H9 (cell line): ENCODE measurements around the gene ROR1. TPM values are rescaled to one million over a fixed set of nuclear protein-coding genes. Genes with fewer than 3 reads are reported as not detected.

ENCODE experiments used
- DNase-seq: peaks from one replicate; pipeline ENCODE4 v3.0.0-alpha.2; 2017
- H2AFZ ChIP-seq: one replicate; pipeline ENCODE4 v1.6.1; 2013; ENCODE audit warnings: mild to moderate bottlenecking, low read length, control low read depth, moderate library complexity
- H2AK5ac ChIP-seq: 2 replicates; pipeline ENCODE4 v1.6.1; 2013; ENCODE audit warnings: low read length, control low read depth, mixed read lengths; ENCODE audit not compliant: insufficient read length
- H2BK120ac ChIP-seq: one replicate; pipeline ENCODE4 v1.6.1; 2013; ENCODE audit warnings: low read depth, mild to moderate bottlenecking, low read length, control low read depth, inconsistent platforms; ENCODE audit not compliant: poor library complexity, severe bottlenecking
- H2BK12ac ChIP-seq: 2 replicates; pipeline ENCODE4 v1.6.1; 2013; ENCODE audit warnings: low read length, control low read depth, mixed read lengths, low read depth; ENCODE audit not compliant: insufficient read length
- H2BK15ac ChIP-seq: 2 replicates; pipeline ENCODE4 v1.6.1; 2013; ENCODE audit warnings: low read depth, low read length, control low read depth
- H2BK20ac ChIP-seq: one replicate; pipeline ENCODE4 v1.6.1; 2013; ENCODE audit warnings: low read depth, mild to moderate bottlenecking, low read length, control low read depth, inconsistent platforms; ENCODE audit not compliant: poor library complexity, severe bottlenecking
- H2BK5ac ChIP-seq: 2 replicates; pipeline ENCODE4 v1.6.1; 2013; ENCODE audit warnings: low read length, control low read depth, mixed read lengths; ENCODE audit not compliant: insufficient read length
- H3K14ac ChIP-seq: 2 replicates; pipeline ENCODE4 v1.6.1; 2013; ENCODE audit warnings: low read length, control low read depth; ENCODE audit not compliant: insufficient read depth
- H3K18ac ChIP-seq: 2 replicates; pipeline ENCODE4 v1.6.1; 2013; ENCODE audit warnings: low read depth, mild to moderate bottlenecking, mixed read lengths, low read length, control low read depth; ENCODE audit not compliant: insufficient read length
- H3K23ac ChIP-seq: 2 replicates; pipeline ENCODE4 v1.6.1; 2013; ENCODE audit warnings: low read length, control low read depth, mixed read lengths, low read depth; ENCODE audit not compliant: insufficient read length
- H3K23me2 ChIP-seq: 2 replicates; pipeline ENCODE4 v1.6.1; 2013; ENCODE audit warnings: low read depth, mild to moderate bottlenecking, mixed read lengths, low read length, control low read depth; ENCODE audit not compliant: insufficient read length, poor library complexity, severe bottlenecking
- H3K27ac ChIP-seq: 2 replicates; pipeline ENCODE4 v1.5.1; 2013; ENCODE audit warnings: low read length, control low read depth, mixed read lengths, low read depth; ENCODE audit not compliant: insufficient read length
- H3K27me3 ChIP-seq: 2 replicates; pipeline ENCODE4 v1.6.1; 2013; ENCODE audit warnings: low read length, control low read depth, inconsistent platforms; ENCODE audit not compliant: insufficient read depth
- H3K4ac ChIP-seq: 2 replicates; pipeline ENCODE4 v1.6.1; 2013; ENCODE audit warnings: low read depth, mild to moderate bottlenecking, control low read depth, inconsistent platforms, low read length, moderate library complexity
- H3K4me1 ChIP-seq: 2 replicates; pipeline ENCODE4 v1.6.1; 2013; ENCODE audit warnings: low read length, control low read depth, inconsistent platforms; ENCODE audit not compliant: insufficient read depth
- H3K4me2 ChIP-seq: 2 replicates; pipeline ENCODE4 v1.6.1; 2013; ENCODE audit warnings: low read length, control low read depth, mixed read lengths; ENCODE audit not compliant: insufficient read length, insufficient read depth
- H3K56ac ChIP-seq: 2 replicates; pipeline ENCODE4 v1.6.1; 2013; ENCODE audit warnings: low read depth, mild to moderate bottlenecking, mixed read lengths, low read length, control low read depth; ENCODE audit not compliant: insufficient read length
- H3K79me1 ChIP-seq: 2 replicates; pipeline ENCODE4 v1.6.1; 2013; ENCODE audit warnings: low read depth, mild to moderate bottlenecking, moderate library complexity, low read length, control low read depth, inconsistent platforms; ENCODE audit not compliant: insufficient read depth, poor library complexity, severe bottlenecking
- H3K79me2 ChIP-seq: 2 replicates; pipeline ENCODE4 v1.6.1; 2013; ENCODE audit warnings: low read length, control low read depth, inconsistent platforms; ENCODE audit not compliant: insufficient read depth
- H3K9ac ChIP-seq: 2 replicates; pipeline ENCODE4 v1.6.1; 2013; ENCODE audit warnings: low read length, control low read depth, mixed read lengths; ENCODE audit not compliant: insufficient read length; ENCODE audit errors: extremely low read depth
- H3K9me3 ChIP-seq: one replicate; pipeline ENCODE4 v1.6.1; 2013; ENCODE audit warnings: low read depth, low read length, inconsistent platforms; ENCODE audit not compliant: control insufficient read depth
- H3T11ph ChIP-seq: one replicate; pipeline ENCODE4 v1.6.1; 2013; ENCODE audit warnings: mild to moderate bottlenecking, low read length, control low read depth, inconsistent platforms
- H4K20me1 ChIP-seq: one replicate; pipeline ENCODE4 v1.6.1; 2013; ENCODE audit not compliant: control insufficient read depth, insufficient read length, insufficient read depth
- H4K5ac ChIP-seq: 2 replicates; pipeline ENCODE4 v1.6.1; 2013; ENCODE audit warnings: low read depth, mild to moderate bottlenecking, mixed read lengths, low read length, control low read depth; ENCODE audit not compliant: insufficient read length
- H4K8ac ChIP-seq: replicated peaks from 2 replicates; pipeline ENCODE4 v1.6.1; 2013; ENCODE audit warnings: low read length, control low read depth, mixed read lengths, low read depth; ENCODE audit not compliant: insufficient read length
- H4K91ac ChIP-seq: 2 replicates; pipeline ENCODE4 v1.6.1; 2013; ENCODE audit warnings: low read depth, mild to moderate bottlenecking, moderate library complexity, mixed read lengths, low read length, control low read depth; ENCODE audit not compliant: insufficient read length
- H3K27ac Mint-ChIP-seq, 3 experiments: 2 replicates in 2 of 3; 3 replicates in 1 of 3; pipeline ENCODE4 v1.8.0; 2020 to 2021; ENCODE audit warnings: mixed read lengths in 3 of 3, mild to moderate bottlenecking in 1 of 3, moderate library complexity in 1 of 3
- H3K27me3 Mint-ChIP-seq: 2 replicates; pipeline ENCODE4 v1.8.0; 2021; ENCODE audit warnings: low read depth, mild to moderate bottlenecking, moderate library complexity, mixed read lengths
- H3K36me3 Mint-ChIP-seq, 3 experiments: 2 replicates in 2 of 3; 3 replicates in 1 of 3; pipeline ENCODE4 v1.8.0; 2020 to 2021; ENCODE audit warnings: low read depth in 3 of 3, mixed read lengths in 3 of 3; ENCODE audit not compliant: insufficient read depth in 1 of 3
- H3K4me1 Mint-ChIP-seq, 2 experiments: 2 replicates each; pipeline ENCODE4 v1.8.0; 2020; ENCODE audit warnings: mixed read lengths in 2 of 2
- H3K4me3 Mint-ChIP-seq, 2 experiments: 2 replicates in 1 of 2; 3 replicates in 1 of 2; pipeline ENCODE4 v1.8.0; 2020 to 2021; ENCODE audit warnings: mild to moderate bottlenecking in 2 of 2, mixed read lengths in 2 of 2, moderate library complexity in 1 of 2
- H3K9me3 Mint-ChIP-seq, 2 experiments: 2 replicates in 1 of 2; 3 replicates in 1 of 2; pipeline ENCODE4 v1.8.0; 2020; ENCODE audit warnings: mild to moderate bottlenecking in 2 of 2, mixed read lengths in 2 of 2, moderate library complexity in 1 of 2
- CTCF ChIP-seq: fragments of 200-600 bp; sonication (generic); conservative IDR thresholded peaks from 3 replicates; pipeline ENCODE4 v1.8.0; 2021; ENCODE audit warnings: antibody characterized with exemption, mild to moderate bottlenecking
- WGBS: extraction: QIAGEN DNeasy Blood & Tissue Kit; methylation state at CpG from one replicate; pipeline ENCODE4 v1.1.7; 2013; ENCODE audit warnings: missing lambda C conversion rate, low lambda C conversion rate, mixed read lengths; ENCODE audit not compliant: insufficient read length; ENCODE audit errors: extremely low coverage; 5-methylcytosine and 5-hydroxymethylcytosine counted together
- total RNA-seq: library from RNA; stranded (reverse); gene quantifications from 2 replicates; pipeline ENCODE4 v1.2.1, GENCODE V29; 2021

Gene ROR1
- total RNA-seq, 1 experiment from 2014 or later = 75.9 TPM

GRCh38 chr1:64095832-64096231 lies 322.0 kb downstream of the ROR1 start:
- Histone ChIP-seq H3T11ph (no peak overlapping the region), H4K91ac (no peak overlapping the region), H3K4ac (no peak overlapping the region), H3K23me2 (no peaks in the 10 kb centered on the region), H3K23ac (no peak overlapping the region), H2AFZ (no peak overlapping the region), H3K79me1 (no peaks in the 10 kb centered on the region), H4K5ac (no peak overlapping the region), H3K9ac (no peak overlapping the region), H3K79me2 (no peaks in the 10 kb centered on the region; the same call in 1 of the 2 replicates), H2BK12ac (no peak overlapping the region), H2AK5ac (no peak overlapping the region), H2BK5ac (no peak overlapping the region), H3K27ac (no peak overlapping the region), H4K8ac (no peak overlapping the region), H3K56ac (no peak overlapping the region), H3K27me3 (no peaks in the 10 kb centered on the region), H3K18ac (no peak overlapping the region), H3K14ac (no peak overlapping the region), H2BK20ac (no peak overlapping the region), H4K20me1 (no peaks in the 10 kb centered on the region), H2BK15ac (no peak overlapping the region), H2BK120ac (no peak overlapping the region), H3K4me1 (peaks cover 9% of the 10 kb centered on the region; the same call in 1 of the 2 replicates), H3K9me3 (no peaks in the 10 kb centered on the region), H3K4me2 (no peak overlapping the region)
- no peak for TF ChIP-seq CTCF
- peaks cover 0 to 4% (median 3%) of the 10 kb centered on the region in 3 experiments; a peak in 2 of 7 replicates for H3K36me3 Mint-ChIP-seq
- no CpG with 5 or more reads among the region's 1 CpG for WGBS
- no peak overlapping the region for H3K4me3 Mint-ChIP-seq
- no peak for DNase-seq
- peaks cover 16 to 39% of the 10 kb centered on the region in 2 experiments for H3K4me1 Mint-ChIP-seq
- no peak overlapping the region for H3K27ac Mint-ChIP-seq
- H3K9me3 Mint-ChIP-seq = no peaks in the 10 kb centered on the region
- H3K27me3 Mint-ChIP-seq = no peaks in the 10 kb centered on the region
